Inferior parietal cortex (tissue), 1 donor: ENCODE measurements around the gene SDC4.
A peak's percentile ranks its signal among the peaks of the same experiment; 100 is the strongest.

Source experiments
- DNase-seq: peaks from one replicate; pipeline ENCODE4 v3.0.0-alpha.2; 2016; ENCODE audit errors: extremely low spot score

SDC4 gene

GRCh38 chr20:45343532-45344167, 4.6 kb downstream of the SDC4 start:
- no peak for DNase-seq

- DNase-seq = no peak
Measured at GRCh38 chr20:45342855-45343531, 5.2 kb downstream of the SDC4 start.

GRCh38 chr20:45341939-45342854, 6.0 kb downstream of the SDC4 start:
- DNase-seq = no peak

- no peak for DNase-seq
Measured at GRCh38 chr20:45341579-45341938, 6.7 kb downstream of the SDC4 start.

- DNase-seq = no peak
Measured at GRCh38 chr20:45340951-45341350, 7.3 kb downstream of the SDC4 start.

GRCh38 chr20:45340236-45340847, 7.9 kb downstream of the SDC4 start:
- DNase-seq = no peak

- DNase-seq = no peak
Measured at GRCh38 chr20:45339799-45340198, 8.4 kb downstream of the SDC4 start.

GRCh38 chr20:45339084-45339483, 9.1 kb downstream of the SDC4 start:
- DNase-seq = no peak

GRCh38 chr20:45338121-45339030, 9.8 kb downstream of the SDC4 start:
- DNase-seq = no peak

- DNase-seq = no peak
Measured at GRCh38 chr20:45337367-45338120, 10.7 kb downstream of the SDC4 start.

- no peak for DNase-seq
Measured at GRCh38 chr20:45336530-45337366, 11.5 kb downstream of the SDC4 start.

GRCh38 chr20:45330476-45330875, 17.7 kb downstream of the SDC4 start:
- no peak for DNase-seq

- no peak for DNase-seq
Measured at GRCh38 chr20:45329497-45330319, 18.5 kb downstream of the SDC4 start.

GRCh38 chr20:45328451-45328850, 19.8 kb downstream of the SDC4 start:
- DNase-seq = no peak

GRCh38 chr20:45325371-45325770, 22.9 kb downstream of the SDC4 start:
- no peak for DNase-seq

- no peak for DNase-seq
Measured at GRCh38 chr20:45323731-45324130, 24.5 kb downstream of the SDC4 start.

GRCh38 chr20:45322952-45323383, 25.3 kb downstream of the SDC4 start:
- peak; percentile 83 for DNase-seq

GRCh38 chr20:45320948-45321595, 27.2 kb downstream of the SDC4 start:
- no peak for DNase-seq
